ENCODE results near the gene BBIP1. TPM values are rescaled to one million over a fixed set of nuclear protein-coding genes. Genes with fewer than 3 reads are reported as not detected.

The BBIP1 gene
- total and polyA plus RNA-seq, 4 donors: 20.5 to 42.4 (median 30.6) TPM

DNA sequence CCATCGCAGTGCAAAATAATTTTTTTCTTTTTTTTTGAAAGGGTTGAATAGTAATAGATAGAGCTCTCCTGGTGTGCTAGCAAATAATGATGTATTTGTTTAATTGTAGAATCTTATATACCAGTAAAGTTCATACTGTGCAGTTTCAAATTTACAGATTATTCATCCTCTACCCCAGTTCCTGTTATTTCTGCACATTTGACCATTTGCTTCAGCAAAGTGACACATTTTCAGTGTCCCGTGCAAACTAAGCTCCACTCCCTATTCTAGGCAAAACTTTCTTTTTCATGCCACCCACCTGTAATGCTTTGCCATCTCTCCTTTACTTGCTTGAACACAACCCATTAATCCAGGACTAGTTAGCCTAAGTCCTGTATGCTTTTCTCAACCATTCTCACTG is 43.5 kb upstream of the BBIP1 start:
- Histone ChIP-seq H3K27ac (ENCODE audit: low read depth in 1 of 2, low read length in 1 of 2) (no peak overlapping the region), H3K36me3 (ENCODE audit: control insufficient read depth in 4 of 4, insufficient read depth in 4 of 4, low read length in 4 of 4) (peaks cover 0 to 1% (median 0%) of the 10 kb centered on the region in 4 donors), H3K9ac (ENCODE audit: insufficient read depth in 1 of 2, low read length in 2 of 2) (no peak overlapping the region), H3K4me3 (no peak overlapping the region), H3K27me3 (ENCODE audit: control insufficient read depth in 3 of 3, insufficient read depth in 3 of 3, low read length in 2 of 3) (no peaks in the 10 kb centered on the region), H3K4me1 (ENCODE audit: control insufficient read depth in 5 of 5, insufficient read depth in 5 of 5, low read length in 5 of 5) (peaks cover 0 to 20% (median 4%) of the 10 kb centered on the region in 5 donors), H3K9me3 (ENCODE audit: control insufficient read depth in 4 of 4, insufficient read depth in 3 of 4, low read length in 3 of 4) (no peaks in the 10 kb centered on the region)
- DNase-seq (no peak), ATAC-seq (ENCODE audit: insufficient read depth, low FRiP score) (no peak)
- TF ChIP-seq, protein P1, sequence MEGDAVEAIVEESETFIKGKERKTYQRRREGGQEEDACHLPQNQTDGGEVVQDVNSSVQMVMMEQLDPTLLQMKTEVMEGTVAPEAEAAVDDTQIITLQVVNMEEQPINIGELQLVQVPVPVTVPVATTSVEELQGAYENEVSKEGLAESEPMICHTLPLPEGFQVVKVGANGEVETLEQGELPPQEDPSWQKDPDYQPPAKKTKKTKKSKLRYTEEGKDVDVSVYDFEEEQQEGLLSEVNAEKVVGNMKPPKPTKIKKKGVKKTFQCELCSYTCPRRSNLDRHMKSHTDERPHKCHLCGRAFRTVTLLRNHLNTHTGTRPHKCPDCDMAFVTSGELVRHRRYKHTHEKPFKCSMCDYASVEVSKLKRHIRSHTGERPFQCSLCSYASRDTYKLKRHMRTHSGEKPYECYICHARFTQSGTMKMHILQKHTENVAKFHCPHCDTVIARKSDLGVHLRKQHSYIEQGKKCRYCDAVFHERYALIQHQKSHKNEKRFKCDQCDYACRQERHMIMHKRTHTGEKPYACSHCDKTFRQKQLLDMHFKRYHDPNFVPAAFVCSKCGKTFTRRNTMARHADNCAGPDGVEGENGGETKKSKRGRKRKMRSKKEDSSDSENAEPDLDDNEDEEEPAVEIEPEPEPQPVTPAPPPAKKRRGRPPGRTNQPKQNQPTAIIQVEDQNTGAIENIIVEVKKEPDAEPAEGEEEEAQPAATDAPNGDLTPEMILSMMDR (IDR thresholded peaks at IDR 0.05; ENCODE audit: control extremely low read depth, extremely low read depth): no peak
- 87 to 90% methylated on average over 2 of the region's 2 CpGs for WGBS, 2 donors

DNA sequence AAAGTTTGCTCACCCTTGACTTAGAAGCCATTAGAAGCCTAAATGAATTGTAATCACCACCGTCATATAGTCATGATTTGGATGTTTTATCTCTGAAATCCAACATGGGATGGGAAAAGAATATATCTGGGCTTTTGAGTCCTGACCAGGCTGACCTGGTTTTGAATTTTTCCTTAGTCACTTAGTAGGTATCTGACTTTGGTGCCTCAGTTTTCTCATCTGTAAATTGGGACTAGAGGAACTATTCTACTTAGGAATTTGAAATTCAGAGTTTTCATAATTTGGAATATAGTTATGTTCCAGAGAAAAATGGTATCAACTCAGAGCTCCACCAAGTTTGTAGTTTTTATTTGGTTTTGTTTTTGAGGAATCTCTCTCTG is 41.3 kb upstream of the BBIP1 start:
- no peak overlapping the region for H3K27ac ChIP-seq (ENCODE audit: low read depth in 1 of 2, low read length in 1 of 2)
- H3K4me3 ChIP-seq: no peak overlapping the region
- H3K4me1 ChIP-seq (ENCODE audit: control insufficient read depth in 5 of 5, insufficient read depth in 5 of 5, low read length in 5 of 5): peaks cover 0 to 22% (median 4%) of the 10 kb centered on the region in 5 donors
- H3K9ac ChIP-seq (ENCODE audit: insufficient read depth in 1 of 2, low read length in 2 of 2): no peak overlapping the region
- TF ChIP-seq, protein P1 (IDR thresholded peaks at IDR 0.05; ENCODE audit: control extremely low read depth, extremely low read depth): no peak
- no peaks in the 10 kb centered on the region for H3K9me3 ChIP-seq (ENCODE audit: control insufficient read depth in 4 of 4, insufficient read depth in 3 of 4, low read length in 3 of 4)
- H3K27me3 ChIP-seq (ENCODE audit: control insufficient read depth in 3 of 3, insufficient read depth in 3 of 3, low read length in 2 of 3): no peaks in the 10 kb centered on the region
- 50 to 99% methylated on average over 1 of the region's 1 CpG for WGBS, 2 donors
- DNase-seq (no peak), ATAC-seq (ENCODE audit: insufficient read depth, low FRiP score) (no peak)
- no peaks in the 10 kb centered on the region for H3K36me3 ChIP-seq (ENCODE audit: control insufficient read depth in 4 of 4, insufficient read depth in 4 of 4, low read length in 4 of 4)

DNA sequence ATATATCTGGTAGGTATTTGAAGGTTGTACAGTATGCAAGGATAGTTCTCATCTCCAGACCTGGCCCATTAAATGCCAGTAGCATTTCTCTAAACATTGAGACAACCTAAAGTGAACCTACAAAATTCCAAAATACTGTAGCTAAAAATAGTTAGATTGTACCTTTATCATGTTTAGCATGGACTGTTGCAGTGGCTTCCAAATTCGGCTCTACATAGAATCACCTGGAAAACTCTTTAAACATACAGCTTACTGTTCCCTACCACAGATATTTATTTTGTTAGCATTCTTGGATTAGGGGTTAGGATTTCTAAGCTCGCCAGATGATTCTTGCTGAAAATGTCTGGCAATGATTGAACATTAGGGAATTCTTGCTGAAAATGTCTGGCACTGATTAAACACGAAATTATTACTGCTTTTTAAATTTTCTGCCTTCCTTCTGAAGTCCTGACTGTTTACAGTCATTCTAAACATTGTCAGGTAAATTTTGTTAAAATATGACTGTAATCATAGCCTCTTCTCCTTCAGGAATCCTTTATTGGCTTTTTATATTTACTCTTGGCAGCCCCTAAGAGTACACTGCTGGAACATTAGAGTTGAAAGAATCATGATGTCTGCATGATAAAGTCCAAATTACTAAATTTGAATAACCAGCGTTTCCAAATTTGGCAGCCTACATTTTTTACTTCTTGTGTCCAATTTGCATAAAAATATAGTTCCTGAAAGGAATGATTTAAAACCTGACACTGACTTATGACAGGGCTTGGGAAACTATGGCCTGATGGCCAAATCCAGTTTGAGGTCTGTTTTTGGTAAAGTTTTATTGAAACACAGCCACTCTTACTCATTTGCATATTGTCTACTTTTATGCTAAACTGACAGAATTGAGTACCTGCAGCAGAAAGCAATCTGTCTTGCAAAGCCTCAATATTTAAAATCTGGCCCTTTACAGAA is 40.7 kb upstream of the BBIP1 start:
- Histone ChIP-seq H3K27me3 (ENCODE audit: control insufficient read depth in 3 of 3, insufficient read depth in 3 of 3, low read length in 2 of 3) (no peaks in the 10 kb centered on the region), H3K27ac (ENCODE audit: low read depth in 1 of 2, low read length in 1 of 2) (no peak overlapping the region), H3K4me1 (ENCODE audit: control insufficient read depth in 5 of 5, insufficient read depth in 5 of 5, low read length in 5 of 5) (peaks cover 0 to 22% (median 4%) of the 10 kb centered on the region in 5 donors), H3K9me3 (ENCODE audit: control insufficient read depth in 4 of 4, insufficient read depth in 3 of 4, low read length in 3 of 4) (no peaks in the 10 kb centered on the region), H3K36me3 (ENCODE audit: control insufficient read depth in 4 of 4, insufficient read depth in 4 of 4, low read length in 4 of 4) (no peaks in the 10 kb centered on the region), H3K9ac (ENCODE audit: insufficient read depth in 1 of 2, low read length in 2 of 2) (no peak overlapping the region), H3K4me3 (no peak overlapping the region)
- WGBS, 2 donors: 64 to 77% methylated on average over 4 of the region's 4 CpGs
- DNase-seq (peak in 2 of 3 donors; percentile 13 to 16), ATAC-seq (ENCODE audit: insufficient read depth, low FRiP score) (no peak)
- TF ChIP-seq, protein P1 (IDR thresholded peaks at IDR 0.05; ENCODE audit: control extremely low read depth, extremely low read depth): no peak

All from lung (tissue), 12 donors.